Mesendoderm (in vitro differentiated cells): ENCODE results near the gene PHF12.

Experiments
- DNase-seq: peaks from one replicate; pipeline ENCODE4 v3.0.0; 2013
- H2AK5ac ChIP-seq: 2 replicates; pipeline ENCODE4 v1.6.1; 2013; ENCODE audit warnings: low read length, inconsistent platforms
- H2BK120ac ChIP-seq: 2 replicates; pipeline ENCODE4 v1.6.1; 2013; ENCODE audit warnings: low read depth, mild to moderate bottlenecking, low read length, moderate library complexity, mixed read lengths
- H2BK15ac ChIP-seq: replicated peaks from 2 replicates; pipeline ENCODE4 v1.6.1; 2013; ENCODE audit warnings: low read depth, mild to moderate bottlenecking, moderate library complexity
- H2BK5ac ChIP-seq: 2 replicates; pipeline ENCODE4 v1.6.1; 2013; ENCODE audit warnings: low read length, inconsistent platforms
- H3K18ac ChIP-seq: 2 replicates; pipeline ENCODE4 v1.6.1; 2013; ENCODE audit warnings: mild to moderate bottlenecking, low read length, mixed read lengths
- H3K23ac ChIP-seq: one replicate; pipeline ENCODE4 v1.6.1; 2013; ENCODE audit warnings: low read length
- H3K27ac ChIP-seq: 2 replicates; pipeline ENCODE4 v1.5.1; 2013; ENCODE audit warnings: low read depth, mild to moderate bottlenecking, inconsistent platforms, low read length, moderate library complexity
- H3K27me3 ChIP-seq: 2 replicates; pipeline ENCODE4 v1.6.1; 2013; ENCODE audit warnings: low read length, control low read depth, mild to moderate bottlenecking, inconsistent platforms; ENCODE audit not compliant: insufficient read depth, poor library complexity
- H3K36me3 ChIP-seq: 2 replicates; pipeline ENCODE4 v1.6.1; 2013; ENCODE audit warnings: low read length, inconsistent platforms; ENCODE audit not compliant: control insufficient read depth, insufficient read depth
- H3K4ac ChIP-seq: one replicate; pipeline ENCODE4 v1.6.1; 2013; ENCODE audit warnings: low read depth, mild to moderate bottlenecking, low read length, moderate library complexity
- H3K4me1 ChIP-seq: 2 replicates; pipeline ENCODE4 v1.6.1; 2013; ENCODE audit warnings: low read depth, low read length, inconsistent platforms; ENCODE audit not compliant: control insufficient read depth
- H3K4me2 ChIP-seq: 2 replicates; pipeline ENCODE4 v1.6.1; 2013; ENCODE audit warnings: low read length
- H3K4me3 ChIP-seq: 2 replicates; pipeline ENCODE4 v1.5.1; 2013; ENCODE audit warnings: mild to moderate bottlenecking, low read length
- H3K56ac ChIP-seq: one replicate; pipeline ENCODE4 v1.6.1; 2013; ENCODE audit warnings: low read length
- H3K79me1 ChIP-seq: 2 replicates; pipeline ENCODE4 v1.6.1; 2013; ENCODE audit warnings: low read length, inconsistent platforms
- H3K79me2 ChIP-seq: 2 replicates; pipeline ENCODE4 v1.6.1; 2013; ENCODE audit warnings: mild to moderate bottlenecking, low read length; ENCODE audit not compliant: control insufficient read depth, insufficient read depth
- H3K9ac ChIP-seq: 2 replicates; pipeline ENCODE4 v1.6.1; 2013; ENCODE audit warnings: low read length, inconsistent platforms
- H4K5ac ChIP-seq: one replicate; pipeline ENCODE4 v1.6.1; 2013; ENCODE audit warnings: low read length
- H4K8ac ChIP-seq: one replicate; pipeline ENCODE4 v1.6.1; 2013; ENCODE audit warnings: low read depth, mild to moderate bottlenecking, control low read depth, low read length, moderate library complexity
- WGBS: extraction: QIAGEN DNeasy Blood & Tissue Kit; methylation state at CpG from one replicate; pipeline ENCODE4 v1.1.7; 2013; ENCODE audit warnings: low lambda C conversion rate, missing lambda C conversion rate; ENCODE audit not compliant: insufficient coverage; ENCODE audit errors: extremely low coverage; 5-methylcytosine and 5-hydroxymethylcytosine counted together

PHF12 gene

DNA sequence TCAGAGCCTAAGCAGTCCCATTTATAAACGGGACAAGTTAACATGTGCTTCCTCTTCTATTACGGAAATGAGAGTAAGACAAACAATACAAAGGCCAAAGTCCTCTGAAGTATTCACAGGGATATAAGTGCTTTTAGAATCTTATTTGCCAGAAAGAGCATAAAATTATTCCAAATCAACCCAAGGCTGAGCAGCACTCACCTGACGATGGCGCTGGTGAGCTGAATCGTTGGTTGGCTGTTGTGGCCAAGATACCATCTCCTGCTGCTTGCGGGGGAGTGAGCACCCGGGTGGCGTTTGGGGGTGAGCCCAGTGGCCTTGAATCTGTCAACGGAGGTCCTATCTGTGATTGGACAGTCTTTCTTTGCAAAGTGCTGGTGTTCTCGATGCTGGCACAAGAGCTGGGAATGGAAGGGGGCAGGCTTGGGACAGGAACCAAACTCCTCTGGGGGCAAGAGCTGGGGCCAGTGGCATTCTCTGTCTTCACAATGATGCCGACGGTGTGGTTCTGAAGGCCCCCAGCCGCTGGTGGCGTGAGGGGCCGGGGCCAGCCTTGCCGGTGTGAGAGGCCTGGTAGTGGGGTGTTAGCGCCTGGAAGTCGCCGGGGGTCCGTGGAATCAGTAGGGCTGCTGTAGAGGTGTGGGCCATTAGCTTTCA, 38.9 kb downstream of the PHF12 start:
- Histone ChIP-seq H3K4me3 (no peak overlapping the region), H3K18ac (no peak overlapping the region), H3K79me1 (peaks cover 4% of the 10 kb centered on the region), H2BK120ac (no peak overlapping the region), H3K4ac (no peak overlapping the region), H3K23ac (no peak overlapping the region), H3K36me3 (peaks cover 64% of the 10 kb centered on the region), H3K56ac (no peak overlapping the region), H4K5ac (no peak overlapping the region), H3K4me2 (no peak overlapping the region), H2BK15ac (no peak overlapping the region), H2BK5ac (no peak overlapping the region), H3K79me2 (no peaks in the 10 kb centered on the region), H2AK5ac (no peak overlapping the region), H3K27ac (no peak overlapping the region), H3K9ac (no peak overlapping the region), H4K8ac (no peak overlapping the region), H3K27me3 (no peaks in the 10 kb centered on the region), H3K4me1 (no peaks in the 10 kb centered on the region)
- no CpG with 5 or more reads among the region's 20 CpGs for WGBS
- DNase-seq = no peak

DNA sequence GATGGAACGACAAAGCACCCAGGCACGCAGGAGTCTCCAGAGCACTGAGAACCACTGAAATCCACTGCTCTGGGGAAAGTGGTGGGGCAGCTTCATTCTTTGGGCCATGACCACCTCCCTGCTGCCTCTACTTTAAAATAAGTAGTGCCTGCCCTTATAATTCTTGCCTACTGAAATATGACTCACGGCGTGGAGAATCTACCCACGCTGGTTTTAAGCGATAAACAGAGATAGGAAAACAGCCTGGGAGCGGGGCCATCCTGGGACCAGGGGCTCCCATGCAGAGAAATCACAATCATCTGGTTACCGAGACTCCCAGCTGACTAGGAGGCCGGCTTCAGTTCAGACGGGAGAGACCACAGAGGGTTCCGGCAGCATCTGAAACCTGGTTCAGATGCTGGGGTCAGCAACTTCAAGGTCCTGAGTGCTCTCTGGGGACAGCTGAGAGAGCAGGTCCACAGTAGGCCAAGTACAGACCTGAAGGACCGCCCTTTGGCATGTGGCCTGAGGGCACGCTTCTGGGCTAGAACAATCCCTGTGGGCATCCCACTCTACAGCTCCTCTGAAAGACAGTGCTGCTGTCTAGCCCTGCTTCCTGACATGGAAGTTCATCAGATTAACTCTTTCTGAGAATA, 39.8 kb downstream of the PHF12 start:
- H4K5ac ChIP-seq = no peak overlapping the region
- H3K9ac ChIP-seq = no peak overlapping the region
- no peak overlapping the region for H2AK5ac ChIP-seq
- H2BK15ac ChIP-seq = no peak overlapping the region
- no peak overlapping the region for H3K4ac ChIP-seq
- no peaks in the 10 kb centered on the region for H3K4me1 ChIP-seq
- H3K79me1 ChIP-seq = peaks cover 4% of the 10 kb centered on the region
- no peak overlapping the region for H3K56ac ChIP-seq
- DNase-seq = no peak
- H3K23ac ChIP-seq = no peak overlapping the region
- H2BK120ac ChIP-seq = no peak overlapping the region
- H3K4me2 ChIP-seq = no peak overlapping the region
- H3K27me3 ChIP-seq = no peaks in the 10 kb centered on the region
- no peak overlapping the region for H3K4me3 ChIP-seq
- H3K79me2 ChIP-seq = no peaks in the 10 kb centered on the region
- no peak overlapping the region for H2BK5ac ChIP-seq
- H3K36me3 ChIP-seq = peaks cover 58% of the 10 kb centered on the region
- H4K8ac ChIP-seq = no peak overlapping the region
- no peak overlapping the region for H3K27ac ChIP-seq
- no peak overlapping the region for H3K18ac ChIP-seq
- no CpG with 5 or more reads among the region's 13 CpGs for WGBS

DNA sequence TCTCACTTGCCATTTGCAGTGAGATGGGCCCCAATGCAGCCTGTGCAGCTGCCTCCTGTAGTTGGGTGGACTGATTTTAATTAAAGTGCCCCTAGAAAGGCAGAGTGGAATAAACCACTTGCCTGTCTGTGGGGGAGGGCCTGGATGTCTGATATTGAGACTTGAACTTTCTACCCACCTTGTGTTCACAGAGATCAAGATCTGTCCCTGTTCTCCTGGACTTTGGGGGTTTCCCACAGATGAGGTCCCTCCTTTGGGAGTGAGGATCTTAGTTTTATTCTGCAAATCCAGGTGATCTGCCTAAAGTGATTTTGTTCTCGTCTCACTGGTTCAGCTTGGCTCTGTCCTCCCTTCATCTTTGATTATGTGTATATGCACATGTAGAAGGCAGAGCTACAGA, 40.8 kb downstream of the PHF12 start:
- H3K23ac ChIP-seq = no peak overlapping the region
- no peak overlapping the region for H2BK15ac ChIP-seq
- H3K18ac ChIP-seq = no peak overlapping the region
- H3K4me3 ChIP-seq = no peak overlapping the region
- no CpG with 5 or more reads among the region's 1 CpG for WGBS
- H2BK120ac ChIP-seq = no peak overlapping the region
- no peak overlapping the region for H2AK5ac ChIP-seq
- no peaks in the 10 kb centered on the region for H3K4me1 ChIP-seq
- no peak overlapping the region for H3K4ac ChIP-seq
- H2BK5ac ChIP-seq = no peak overlapping the region
- H3K79me2 ChIP-seq = no peaks in the 10 kb centered on the region
- no peak overlapping the region for H4K5ac ChIP-seq
- no peak for DNase-seq
- no peak overlapping the region for H3K4me2 ChIP-seq
- peaks cover 4% of the 10 kb centered on the region for H3K79me1 ChIP-seq
- peaks cover 58% of the 10 kb centered on the region for H3K36me3 ChIP-seq
- no peaks in the 10 kb centered on the region for H3K27me3 ChIP-seq
- H4K8ac ChIP-seq = no peak overlapping the region
- no peak overlapping the region for H3K56ac ChIP-seq
- H3K27ac ChIP-seq = no peak overlapping the region
- no peak overlapping the region for H3K9ac ChIP-seq

DNA sequence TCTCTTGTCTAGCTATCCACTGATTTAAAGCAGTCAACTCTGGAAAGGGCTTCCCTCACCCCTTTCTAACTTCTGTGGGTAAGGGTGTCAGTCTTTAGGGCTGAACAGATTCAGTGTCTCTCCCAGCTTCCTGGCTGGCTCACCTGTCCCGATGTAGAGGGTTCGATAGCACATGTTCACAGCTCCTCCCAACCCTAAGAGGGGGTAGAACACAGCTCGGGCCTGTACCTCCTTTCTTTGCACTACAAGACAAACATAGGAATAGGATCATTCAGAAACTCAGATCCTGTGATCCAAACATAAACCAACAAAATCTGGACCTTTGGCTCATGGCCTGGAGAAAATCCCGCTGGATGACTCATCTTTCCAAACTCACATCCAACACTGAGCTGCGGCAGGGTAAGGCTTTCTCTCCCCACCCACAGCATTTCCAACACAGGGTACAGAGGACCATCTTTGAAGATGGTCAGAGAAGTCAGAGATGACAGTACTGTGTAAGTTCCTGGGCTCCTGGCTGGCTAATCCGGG, 42.6 kb downstream of the PHF12 start:
- Histone ChIP-seq H3K23ac (no peak overlapping the region), H3K18ac (no peak overlapping the region), H3K27me3 (no peaks in the 10 kb centered on the region), H3K79me1 (no peaks in the 10 kb centered on the region), H3K9ac (no peak overlapping the region), H4K8ac (no peak overlapping the region), H3K79me2 (no peaks in the 10 kb centered on the region), H4K5ac (no peak overlapping the region), H3K4ac (no peak overlapping the region), H2BK5ac (no peak overlapping the region), H3K4me1 (no peaks in the 10 kb centered on the region), H3K36me3 (peaks cover 46% of the 10 kb centered on the region), H3K4me3 (no peak overlapping the region), H3K27ac (no peak overlapping the region), H3K4me2 (no peak overlapping the region), H2AK5ac (no peak overlapping the region), H2BK120ac (no peak overlapping the region), H3K56ac (no peak overlapping the region), H2BK15ac (no peak overlapping the region)
- no CpG with 5 or more reads among the region's 6 CpGs for WGBS
- DNase-seq = no peak

DNA sequence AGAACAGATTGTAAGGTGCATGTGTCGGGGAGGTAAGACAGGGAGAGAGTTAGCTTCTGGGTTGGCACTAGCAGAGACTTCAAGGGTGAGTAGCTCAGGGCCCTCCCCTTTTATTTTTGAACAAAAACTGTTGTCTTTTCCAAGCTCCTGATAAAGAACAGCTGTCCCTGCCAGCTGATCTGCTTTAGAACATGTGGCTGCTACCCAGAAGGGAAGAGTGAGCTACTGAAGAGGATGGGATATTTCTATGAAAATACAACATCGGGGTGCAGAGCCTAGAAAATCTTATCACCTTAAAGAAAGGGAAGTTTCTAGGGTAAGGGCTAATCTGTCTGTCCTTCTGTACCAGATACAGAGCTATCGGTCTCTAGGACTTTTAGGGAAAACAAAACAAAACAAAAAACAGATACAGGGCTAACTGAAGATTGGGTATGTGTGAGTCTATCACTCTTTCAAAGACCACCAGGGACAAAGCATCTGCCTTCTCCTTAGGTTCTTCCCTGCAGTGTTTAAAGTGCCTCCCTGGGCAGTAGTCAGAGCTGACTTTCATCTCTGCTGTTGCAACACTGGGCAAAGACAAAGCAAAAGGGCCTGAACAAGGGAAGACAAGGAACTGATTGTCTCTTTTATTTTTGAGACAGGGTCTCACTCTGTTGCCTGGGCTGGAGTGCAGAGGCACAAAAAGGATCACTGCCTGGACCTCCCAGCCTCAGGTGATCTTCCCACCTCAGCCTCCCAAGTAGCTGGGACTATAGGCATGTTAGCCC, 43.4 kb downstream of the PHF12 start:
- Histone ChIP-seq H2BK120ac (no peak overlapping the region), H2AK5ac (no peak overlapping the region), H3K4me3 (no peak overlapping the region), H2BK15ac (no peak overlapping the region), H4K8ac (no peak overlapping the region), H3K56ac (no peak overlapping the region), H3K27me3 (no peaks in the 10 kb centered on the region), H3K4ac (no peak overlapping the region), H3K23ac (no peak overlapping the region), H2BK5ac (no peak overlapping the region), H3K79me2 (no peaks in the 10 kb centered on the region), H3K18ac (no peak overlapping the region), H3K36me3 (peaks cover 39% of the 10 kb centered on the region), H3K79me1 (no peaks in the 10 kb centered on the region), H4K5ac (no peak overlapping the region), H3K27ac (no peak overlapping the region), H3K9ac (no peak overlapping the region), H3K4me2 (no peak overlapping the region), H3K4me1 (no peaks in the 10 kb centered on the region)
- DNase-seq = no peak
- WGBS = no CpG with 5 or more reads among the region's 3 CpGs
